ENCODE measurements around the gene JAZF1. TPM values are rescaled to one million over a fixed set of nuclear protein-coding genes. Genes with fewer than 3 reads are reported as not detected.

Gene JAZF1
- total RNA-seq, 1 experiment from 2014 or later = 9.1 TPM

GRCh38 chr7:28048694-28049093, 131.9 kb downstream of the JAZF1 start:
- Mint-ChIP-seq H3K27me3 (ENCODE audit: low read depth) (no peaks in the 10 kb centered on the region; the same call in 1 of the 2 replicates), H3K4me3 (no peak overlapping the region), H3K27ac (no peak overlapping the region), H3K9me3 (no peaks in the 10 kb centered on the region), H3K4me1 (peaks cover 17 to 18% of the 10 kb centered on the region in 2 experiments), H3K36me3 (ENCODE audit: insufficient read depth in 1 of 3, low read depth in 3 of 3) (peaks cover 0 to 2% (median 0%) of the 10 kb centered on the region in 3 experiments; a peak in 1 of 7 replicates)
- DNase-seq = no peak
- Histone ChIP-seq H3K9ac (ENCODE audit: extremely low read depth, insufficient read length, low read length) (no peak overlapping the region), H3K27me3 (ENCODE audit: insufficient read depth, low read length) (no peaks in the 10 kb centered on the region), H4K91ac (ENCODE audit: insufficient read length, low read depth, low read length) (no peak overlapping the region), H3K23ac (ENCODE audit: insufficient read length, low read depth, low read length) (no peak overlapping the region), H4K20me1 (ENCODE audit: control insufficient read depth, insufficient read depth, insufficient read length) (no peaks in the 10 kb centered on the region), H3K4me2 (ENCODE audit: insufficient read depth, insufficient read length, low read length) (no peak overlapping the region), H3K4ac (ENCODE audit: low read depth, low read length) (no peak overlapping the region), H3K14ac (ENCODE audit: insufficient read depth, low read length) (no peak overlapping the region), H3K56ac (ENCODE audit: insufficient read length, low read depth, low read length) (no peak overlapping the region), H4K5ac (ENCODE audit: insufficient read length, low read depth, low read length) (no peak overlapping the region), H2AFZ (ENCODE audit: low read length) (no peak overlapping the region), H2BK5ac (ENCODE audit: insufficient read length, low read length) (no peak overlapping the region), H3K23me2 (ENCODE audit: insufficient read length, low read depth, low read length, poor library complexity, severe bottlenecking) (no peaks in the 10 kb centered on the region), H3K79me2 (ENCODE audit: insufficient read depth, low read length) (no peaks in the 10 kb centered on the region; the same call in 1 of the 2 replicates), H2BK15ac (ENCODE audit: low read depth, low read length) (no peak overlapping the region), H2AK5ac (ENCODE audit: insufficient read length, low read length) (no peak overlapping the region), H3K9me3 (ENCODE audit: control insufficient read depth, low read depth, low read length) (no peaks in the 10 kb centered on the region), H3K79me1 (ENCODE audit: insufficient read depth, low read depth, low read length, poor library complexity, severe bottlenecking) (no peaks in the 10 kb centered on the region), H2BK20ac (ENCODE audit: low read depth, low read length, poor library complexity, severe bottlenecking) (no peak overlapping the region), H4K8ac (replicated peaks; ENCODE audit: insufficient read length, low read depth, low read length) (no peak overlapping the region), H2BK120ac (ENCODE audit: low read depth, low read length, poor library complexity, severe bottlenecking) (no peak overlapping the region), H3T11ph (ENCODE audit: low read length) (no peak overlapping the region), H3K18ac (ENCODE audit: insufficient read length, low read depth, low read length) (no peak overlapping the region), H2BK12ac (ENCODE audit: insufficient read length, low read depth, low read length) (no peak overlapping the region), H3K4me1 (ENCODE audit: insufficient read depth, low read length) (peaks cover 5% of the 10 kb centered on the region; the same call in 1 of the 2 replicates), H3K27ac (ENCODE audit: insufficient read length, low read depth, low read length) (no peak overlapping the region)
- WGBS (ENCODE audit: extremely low coverage, insufficient read length, low lambda C conversion rate) = no CpG with 5 or more reads among the region's 2 CpGs
- no peak for TF ChIP-seq CTCF (conservative IDR thresholded peaks at IDR 0.05)
